CD4-positive, alpha-beta T cell treated with Interleukin-2 at 100 ng/mL for 4 hours (primary cell): ENCODE measurements around the gene JAML.
"Not testable (repeated sequence)": the region's sequence is repeated elsewhere in the genome, so short reads cannot be mapped to it uniquely, and the experiment has no call there.

Experiments
- DNase-seq: peaks from one replicate; pipeline ENCODE4 v3.0.0-alpha.2; 2020; ENCODE audit warnings: low spot score

Gene JAML

GRCh38 chr11:118193910-118194566, 30.8 kb downstream of the JAML start:
- no peak for DNase-seq

DNA sequence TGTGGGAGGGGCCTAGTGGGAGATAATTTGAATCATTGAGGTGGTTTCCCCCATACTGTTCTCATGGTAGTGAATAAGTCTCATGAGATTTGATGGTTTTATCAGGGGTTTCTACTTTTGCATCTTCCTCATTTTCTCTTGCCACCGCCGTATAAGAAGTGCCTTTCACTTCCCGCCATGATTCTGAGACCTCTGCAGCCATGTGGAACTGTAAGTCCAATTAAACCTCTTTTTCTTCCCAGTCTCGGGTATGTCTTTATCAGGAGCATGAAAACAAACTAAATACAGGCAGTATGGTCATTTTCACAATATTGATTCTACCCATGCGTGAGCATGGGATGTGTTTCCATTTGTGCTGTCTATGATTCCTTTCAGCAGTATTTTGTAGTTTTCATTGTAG, 32.0 kb downstream of the JAML start:
- not testable (repeated sequence) for DNase-seq

DNA sequence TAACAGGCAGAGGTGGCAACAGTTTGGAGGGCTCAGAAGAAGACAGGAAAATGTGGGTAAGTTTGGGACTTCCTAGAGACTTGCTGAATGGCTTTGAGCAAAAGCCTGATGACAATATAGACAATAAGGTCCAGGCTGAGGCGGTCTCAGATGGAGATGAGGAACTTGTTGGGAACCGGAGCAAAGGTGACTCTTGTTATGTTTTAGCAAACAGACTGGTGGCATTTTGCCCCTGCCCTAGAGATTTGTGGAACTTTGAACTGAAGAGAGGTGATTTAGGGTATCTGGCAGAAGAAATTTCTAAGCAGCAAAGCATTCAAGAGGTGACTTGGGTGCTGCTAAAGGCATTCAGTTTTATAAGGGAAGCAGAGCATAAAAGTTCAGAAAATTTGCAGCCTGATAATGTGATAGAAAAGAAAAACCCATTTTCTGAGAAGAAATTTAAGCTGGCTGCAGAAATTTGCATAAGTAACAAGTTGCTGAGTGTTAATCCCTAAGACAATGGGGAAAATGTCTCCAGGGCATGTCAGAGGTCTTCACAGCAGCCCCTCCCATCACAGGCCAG, 33.8 kb downstream of the JAML start:
- DNase-seq: not testable (repeated sequence)

DNA sequence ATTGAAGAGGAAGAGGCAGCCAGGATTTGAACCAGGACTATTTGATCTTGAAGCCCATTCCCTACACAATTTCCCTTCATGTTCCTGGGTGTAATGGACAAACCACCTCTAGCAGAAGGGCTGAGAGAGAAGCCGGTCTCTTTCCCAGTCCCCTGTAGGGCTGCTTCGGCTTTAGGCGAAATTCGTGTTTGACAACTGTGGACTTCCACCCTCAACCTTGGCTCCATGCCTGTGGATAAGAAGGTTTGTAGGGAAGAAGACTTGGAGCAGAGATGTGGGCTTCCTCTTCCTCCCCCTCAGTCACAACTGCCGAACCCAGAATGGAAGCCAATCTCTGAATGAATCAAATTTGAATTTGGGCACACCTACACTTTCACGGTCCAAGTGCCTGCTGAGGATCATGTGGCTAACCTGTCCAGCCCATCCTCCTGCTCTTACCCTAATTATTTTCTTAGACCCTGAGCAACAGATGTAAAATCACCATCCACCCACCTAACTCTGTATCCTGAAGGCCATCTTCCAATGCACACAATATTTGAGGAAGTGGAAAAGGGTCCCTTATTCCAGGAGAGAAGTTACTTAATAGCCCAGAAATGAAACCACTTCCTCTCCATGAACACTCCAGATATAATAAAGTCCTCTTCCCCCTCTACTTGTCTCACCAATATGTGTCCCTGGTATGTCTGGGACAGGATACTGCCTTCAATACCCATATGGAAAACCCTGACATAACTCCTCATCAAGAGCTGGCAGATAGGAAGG, 38.3 kb downstream of the JAML start:
- no peak for DNase-seq

DNA sequence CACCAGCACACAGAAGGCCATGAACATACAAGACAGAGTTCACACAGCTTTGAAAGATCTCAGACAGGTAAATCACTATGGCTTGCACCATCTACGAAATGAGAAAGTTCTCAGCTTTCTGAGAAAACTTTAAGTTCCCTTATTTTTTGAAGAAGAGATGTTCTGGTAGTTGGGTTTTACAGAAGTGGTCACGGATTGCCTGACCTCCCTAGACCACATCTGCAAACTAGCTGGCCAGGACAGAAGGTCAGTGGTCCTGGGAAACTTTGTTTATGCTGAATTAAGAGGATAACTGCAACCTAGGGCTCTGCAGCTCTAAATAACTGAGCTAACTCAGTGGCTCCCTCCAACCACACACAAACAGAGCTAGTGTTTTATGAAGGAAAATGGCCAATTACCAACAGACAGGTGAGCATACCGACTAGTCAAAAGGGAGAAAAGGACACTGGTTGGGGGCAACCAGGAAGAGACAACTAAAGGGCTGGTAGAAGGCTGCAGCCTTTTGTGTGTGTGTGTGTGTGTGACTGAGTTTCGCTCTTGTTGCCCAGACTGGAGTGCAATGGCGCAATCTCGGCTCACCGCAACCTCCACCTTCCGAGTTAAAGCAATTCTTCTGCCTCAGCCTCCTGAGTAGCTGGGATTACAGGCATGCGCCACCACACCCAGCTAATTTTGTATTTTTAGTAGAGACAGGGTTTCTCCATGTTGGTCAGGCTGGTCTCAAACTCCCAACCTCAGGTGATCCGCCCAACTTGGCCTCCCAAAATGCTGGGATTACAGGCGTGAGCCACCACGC, 39.8 kb downstream of the JAML start:
- no peak for DNase-seq

DNA sequence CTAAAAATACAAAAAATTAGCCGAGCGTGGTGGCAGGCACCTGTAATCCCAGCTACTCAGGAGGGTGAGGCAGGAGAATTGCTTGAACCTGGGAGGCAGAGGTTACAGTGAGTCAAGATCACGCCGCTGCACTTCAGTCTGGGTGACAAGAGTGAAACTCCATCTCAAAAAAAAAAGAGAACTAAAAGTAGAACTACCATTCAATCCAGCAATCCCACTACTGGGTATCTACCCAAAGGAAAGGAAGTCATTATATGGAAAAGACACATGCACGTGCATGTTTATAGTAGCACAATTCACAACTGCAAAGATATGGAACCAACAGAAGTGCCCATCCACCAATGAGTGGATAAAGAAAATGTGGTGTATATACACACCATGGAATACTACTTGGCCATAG, 41.1 kb downstream of the JAML start:
- DNase-seq: not testable (repeated sequence)

DNA sequence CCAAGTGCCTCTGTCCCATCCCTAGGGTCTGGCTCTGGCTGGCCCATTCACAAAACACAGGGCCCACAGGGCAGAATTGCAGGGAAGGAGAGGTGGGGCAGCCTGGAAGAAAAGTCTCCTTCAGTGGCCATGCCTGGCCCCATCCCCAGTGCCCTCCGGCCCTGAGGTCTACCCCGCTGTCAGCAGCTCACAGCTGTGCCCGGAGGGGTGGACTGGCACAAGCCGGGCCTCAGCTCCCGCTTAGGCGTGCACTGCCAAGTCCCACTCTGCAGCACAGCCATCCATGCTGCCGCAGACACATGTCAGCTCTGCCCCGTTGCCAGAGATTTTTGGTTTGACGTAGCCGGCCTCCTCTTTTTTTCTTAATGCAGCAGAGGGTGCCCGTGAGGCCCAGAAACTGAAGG, 44.5 kb downstream of the JAML start:
- no peak for DNase-seq

GRCh38 chr11:118176778-118177134, 48.1 kb downstream of the JAML start:
- no peak for DNase-seq

- no peak for DNase-seq
Measured at GRCh38 chr11:118175993-118176777, 48.6 kb downstream of the JAML start, which contains the start of gene SCN2B. TSS of gene SCN2B (minus strand) at chr11:118176639. CDS start at chr11:118176431, 208 bp downstream.

DNA sequence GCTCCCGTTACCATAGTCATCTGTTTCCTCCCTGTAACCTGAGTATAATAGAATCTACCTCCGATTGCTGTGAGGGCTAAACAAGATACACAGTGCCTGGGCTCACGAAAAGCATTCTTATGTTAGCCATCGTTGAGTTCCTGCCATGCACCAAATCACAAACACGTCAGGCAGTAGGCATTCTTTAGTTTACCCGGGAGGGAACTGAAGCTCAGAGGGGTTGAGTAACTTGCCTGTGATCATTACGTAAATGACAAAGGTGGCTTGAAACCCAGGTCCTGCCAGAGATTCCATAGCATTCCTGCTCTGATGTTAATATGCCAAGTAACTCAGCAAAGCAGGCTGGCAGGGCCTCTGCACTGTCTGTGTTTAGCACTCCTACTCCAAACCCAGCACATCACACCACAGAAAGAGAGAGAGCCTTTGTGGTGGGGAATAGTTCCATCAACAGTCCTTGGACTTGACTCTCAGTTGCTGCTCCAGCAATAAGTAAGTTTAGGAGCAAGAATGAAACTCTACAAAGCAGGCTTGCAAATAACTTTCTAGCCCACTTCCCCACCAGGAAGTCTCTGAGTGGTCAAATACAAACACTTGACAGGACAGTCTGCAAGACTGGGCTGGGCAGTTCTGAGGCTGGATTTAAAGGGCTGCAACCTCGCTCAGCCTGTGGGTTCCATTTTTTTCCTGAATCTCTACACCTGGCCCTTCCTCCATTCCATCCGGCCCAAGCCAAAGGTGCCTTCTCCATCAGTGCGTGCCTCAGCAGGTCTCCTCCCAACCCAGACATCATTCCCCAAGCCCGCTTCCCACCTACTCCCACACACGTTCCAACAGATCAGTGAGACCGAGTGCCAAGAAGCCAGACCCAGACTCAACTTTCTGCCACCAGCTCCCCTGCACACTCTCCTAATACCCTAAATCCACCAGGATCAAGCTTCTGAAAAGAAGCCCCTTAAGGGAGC, 49.5 kb downstream of the JAML start:
- DNase-seq: no peak

GRCh38 chr11:118174006-118174567, 50.7 kb downstream of the JAML start:
- no peak for DNase-seq

GRCh38 chr11:118172356-118172755, 52.5 kb downstream of the JAML start:
- DNase-seq: no peak

DNA sequence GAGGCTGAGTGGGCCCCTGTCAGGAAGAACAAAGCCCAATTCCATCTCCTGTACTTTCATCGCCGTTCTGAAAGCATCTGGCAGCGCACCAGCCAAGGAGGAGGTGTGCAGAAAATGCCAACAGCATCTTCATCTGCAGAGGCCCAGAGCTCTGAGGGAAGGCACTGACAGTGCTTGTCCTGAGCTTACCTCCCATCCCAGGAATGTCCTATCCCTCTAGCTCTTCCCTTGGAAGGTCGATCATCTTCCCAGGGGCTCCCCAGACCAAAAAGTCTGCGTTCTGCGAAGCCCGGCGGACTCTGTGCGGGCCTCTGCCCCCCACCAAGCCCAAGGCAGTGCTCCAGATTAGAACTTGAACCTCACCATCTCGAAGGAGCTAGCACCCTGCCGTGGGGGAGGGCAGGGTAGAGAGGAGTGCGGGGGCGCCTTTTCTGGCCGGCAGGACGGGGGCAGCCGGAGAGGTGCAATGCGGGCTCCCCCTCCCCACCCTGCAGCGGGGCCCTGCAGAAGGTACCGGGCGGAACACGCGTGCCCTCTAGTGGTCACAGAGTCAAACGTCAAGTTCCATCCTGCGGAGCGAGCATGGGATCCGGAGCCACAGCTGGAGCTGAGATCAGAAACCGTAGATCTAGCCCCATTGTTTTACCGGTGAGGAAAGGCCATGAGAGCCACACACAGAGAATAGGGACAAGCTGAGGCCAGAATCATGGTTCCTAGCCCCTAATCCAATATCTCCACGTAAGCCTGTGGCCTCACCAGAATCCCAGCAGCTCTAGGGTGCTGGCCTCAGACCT, 53.3 kb downstream of the JAML start:
- peak; percentile 74 for DNase-seq

- DNase-seq: no peak
Measured at GRCh38 chr11:118170882-118171268, 53.9 kb downstream of the JAML start.

- no peak for DNase-seq
Measured at GRCh38 chr11:118170231-118170630, 54.6 kb downstream of the JAML start.

DNA sequence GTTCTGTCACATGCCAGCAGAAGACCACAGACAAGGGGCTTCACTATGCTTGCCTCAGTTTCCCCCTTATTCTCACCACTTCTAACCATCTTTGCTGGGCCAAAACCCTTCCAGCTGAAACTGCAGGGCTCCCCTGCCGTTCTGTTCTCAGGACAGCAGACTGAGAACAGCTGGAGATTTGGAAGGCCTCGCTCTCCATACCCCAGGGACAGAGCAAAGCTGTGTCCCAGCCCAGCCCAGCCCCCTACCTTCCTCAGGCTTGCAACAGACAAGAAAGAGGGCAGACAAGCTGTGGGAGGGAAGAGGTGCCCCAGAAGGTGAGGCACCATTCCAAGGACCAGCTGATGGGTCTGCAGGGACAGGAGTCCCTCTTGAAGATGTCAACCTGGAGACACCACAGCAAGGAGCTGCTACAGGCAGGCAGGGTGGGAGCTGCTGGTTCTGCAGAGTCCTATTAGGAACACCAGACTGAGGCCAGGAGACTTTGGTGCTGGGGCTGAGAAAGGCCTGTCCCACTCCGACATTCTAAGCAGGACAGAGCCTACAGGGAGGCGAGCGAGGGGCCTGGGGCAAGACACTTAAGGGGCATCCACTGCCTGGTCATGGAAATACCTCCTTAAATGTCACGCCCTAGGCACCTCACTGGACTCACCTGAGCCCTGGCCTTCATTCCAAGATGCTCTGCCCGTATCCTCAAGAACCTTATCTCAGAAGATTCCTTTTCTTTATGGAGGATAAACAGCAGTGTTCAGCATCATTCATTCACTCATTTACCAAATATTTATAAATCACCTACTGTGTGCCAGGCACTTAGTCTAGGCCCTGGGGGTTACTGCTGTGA, 55.3 kb downstream of the JAML start:
- no peak for DNase-seq

DNA sequence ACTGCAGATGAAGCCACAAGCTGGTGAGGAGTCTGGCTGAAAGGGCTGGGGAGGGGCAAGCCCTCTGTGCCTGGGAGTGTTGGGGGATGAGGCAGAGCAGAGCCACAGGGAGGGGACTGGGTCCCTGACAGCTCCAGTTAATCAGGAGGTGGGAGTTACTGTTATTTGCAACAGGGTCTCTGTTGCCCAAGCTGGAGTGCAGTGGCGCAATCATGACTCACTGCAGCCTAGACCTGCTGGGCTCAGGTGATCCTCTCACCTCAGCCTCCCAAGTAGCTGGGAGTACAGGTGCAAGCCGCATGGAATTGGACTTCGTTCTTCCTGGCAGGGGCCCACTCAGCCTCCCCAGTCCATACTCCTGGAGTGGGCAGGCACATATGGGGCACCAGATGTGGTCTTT, 56.1 kb downstream of the JAML start:
- no peak for DNase-seq

GRCh38 chr11:118168316-118168715, 56.5 kb downstream of the JAML start:
- no peak for DNase-seq
